Mesenchymal stem cell (in vitro differentiated cells and primary cell): Measurements from ENCODE around the gene MSL3.

ENCODE experiments used
- DNase-seq: peaks from one replicate; pipeline ENCODE4 v3.0.0-alpha.2; 2013
- H2AFZ ChIP-seq: one replicate; pipeline ENCODE4 v1.6.1; 2013; ENCODE audit warnings: low read depth, mild to moderate bottlenecking, control low read depth, inconsistent platforms, low read length, moderate library complexity
- H2AK5ac ChIP-seq: 2 replicates; pipeline ENCODE4 v1.6.1; 2013; ENCODE audit warnings: low read length, moderate library complexity, mild to moderate bottlenecking, inconsistent platforms; ENCODE audit not compliant: severe bottlenecking
- H2BK120ac ChIP-seq: one replicate; pipeline ENCODE4 v1.6.1; 2013; ENCODE audit warnings: low read depth, mild to moderate bottlenecking, inconsistent platforms, low read length, moderate library complexity
- H2BK12ac ChIP-seq, 2 experiments: one replicate each; pipeline ENCODE4 v1.6.1; 2013; ENCODE audit warnings: inconsistent platforms in 2 of 2, low read length in 2 of 2, mild to moderate bottlenecking in 2 of 2, moderate library complexity in 2 of 2, control low read depth in 1 of 2
- H2BK15ac ChIP-seq: one replicate; pipeline ENCODE4 v1.6.1; 2013; ENCODE audit warnings: mild to moderate bottlenecking, low read depth, inconsistent platforms; ENCODE audit not compliant: poor library complexity, severe bottlenecking
- H2BK5ac ChIP-seq: 2 replicates; pipeline ENCODE4 v1.6.1; 2013; ENCODE audit warnings: low read depth, mild to moderate bottlenecking, low read length, control low read depth, inconsistent platforms; ENCODE audit not compliant: poor library complexity, severe bottlenecking
- H3K14ac ChIP-seq, 2 experiments: one replicate each; pipeline ENCODE4 v1.6.1; 2013; ENCODE audit warnings: inconsistent platforms in 2 of 2, low read length in 2 of 2, control low read depth in 1 of 2, mild to moderate bottlenecking in 1 of 2, moderate library complexity in 1 of 2
- H3K18ac ChIP-seq, 2 experiments: one replicate each; pipeline ENCODE4 v1.6.1; 2013; ENCODE audit warnings: inconsistent platforms in 2 of 2, low read length in 2 of 2, control low read depth in 1 of 2, low read depth in 1 of 2, mild to moderate bottlenecking in 1 of 2
- H3K23ac ChIP-seq, 2 experiments: one replicate each; pipeline ENCODE4 v1.6.1; 2013; ENCODE audit warnings: inconsistent platforms in 2 of 2, low read length in 2 of 2, mild to moderate bottlenecking in 2 of 2, moderate library complexity in 2 of 2, control low read depth in 1 of 2
- H3K27ac ChIP-seq: 2 replicates; pipeline ENCODE4 v1.5.1; 2013; ENCODE audit warnings: mild to moderate bottlenecking, moderate library complexity, low read length, control low read depth, inconsistent platforms; ENCODE audit not compliant: poor library complexity, severe bottlenecking
- H3K27me3 ChIP-seq, 2 experiments: 2 replicates each; pipeline versions ENCODE4 v1.6.1 to v1.7.0; 2013; ENCODE audit warnings: low read length in 2 of 2, mild to moderate bottlenecking in 2 of 2, moderate library complexity in 2 of 2, control low read depth in 1 of 2, inconsistent platforms in 1 of 2; ENCODE audit not compliant: control insufficient read depth in 1 of 2, insufficient read depth in 1 of 2
- H3K36me3 ChIP-seq, 2 experiments: 2 replicates each; pipeline versions ENCODE4 v1.6.1 to v1.7.0; 2013; ENCODE audit warnings: low read length in 2 of 2, control low read depth in 1 of 2, inconsistent platforms in 1 of 2, low read depth in 1 of 2, mild to moderate bottlenecking in 1 of 2; ENCODE audit not compliant: insufficient read depth in 2 of 2, control insufficient read depth in 1 of 2
- H3K4ac ChIP-seq, 2 experiments: one replicate each; pipeline ENCODE4 v1.6.1; 2013; ENCODE audit warnings: inconsistent platforms in 2 of 2, low read length in 2 of 2, mild to moderate bottlenecking in 2 of 2, moderate library complexity in 2 of 2, control low read depth in 1 of 2, low read depth in 1 of 2
- H3K4me1 ChIP-seq: 2 replicates; pipeline ENCODE4 v1.6.1; 2013; ENCODE audit warnings: low read depth, low read length, control low read depth; ENCODE audit not compliant: control insufficient read depth, insufficient read depth
- H3K4me2 ChIP-seq: 2 replicates; pipeline ENCODE4 v1.6.1; 2013; ENCODE audit warnings: low read length, mild to moderate bottlenecking, inconsistent platforms; ENCODE audit not compliant: poor library complexity, severe bottlenecking
- H3K4me3 ChIP-seq, 2 experiments: 2 replicates each; pipeline versions ENCODE4 v1.5.1 to v1.7.0; 2013; ENCODE audit warnings: low read length in 2 of 2, mild to moderate bottlenecking in 2 of 2, control low read depth in 1 of 2, low read depth in 1 of 2; ENCODE audit not compliant: insufficient read depth in 1 of 2
- H3K79me1 ChIP-seq: replicated peaks from 2 replicates; pipeline ENCODE4 v1.6.1; 2013; ENCODE audit warnings: mild to moderate bottlenecking, control low read depth, low read length, inconsistent platforms; ENCODE audit not compliant: poor library complexity, severe bottlenecking
- H3K9ac ChIP-seq: 2 replicates; pipeline ENCODE4 v1.7.0; 2013; ENCODE audit warnings: mild to moderate bottlenecking, low read length, moderate library complexity
- H3K9me3 ChIP-seq: 2 replicates; pipeline ENCODE4 v1.7.0; 2013; ENCODE audit warnings: mild to moderate bottlenecking, low read length; ENCODE audit not compliant: control insufficient read depth
- H4K8ac ChIP-seq: one replicate; pipeline ENCODE4 v1.6.1; 2013; ENCODE audit warnings: inconsistent platforms, mild to moderate bottlenecking, low read length, moderate library complexity
- H4K91ac ChIP-seq: one replicate; pipeline ENCODE4 v1.6.1; 2013; ENCODE audit warnings: mild to moderate bottlenecking, low read length, inconsistent platforms
- WGBS: methylation state at CpG from one replicate; pipeline ENCODE4 v1.1.7; 2013; ENCODE audit warnings: mixed read lengths; 5-methylcytosine and 5-hydroxymethylcytosine counted together

MSL3 gene

GRCh38 chrX:11750694-11751093 is 7.3 kb upstream of the MSL3 start:
- no peak overlapping the region for H3K27ac ChIP-seq
- no peak overlapping the region for H2BK12ac ChIP-seq
- H3K27me3 ChIP-seq: peaks cover 0 to 5% of the 10 kb centered on the region in 2 experiments
- no peak overlapping the region for H4K8ac ChIP-seq
- H2BK120ac ChIP-seq: no peak overlapping the region
- no peak overlapping the region for H2AK5ac ChIP-seq
- H3K79me1 ChIP-seq: no peaks in the 10 kb centered on the region
- no peak overlapping the region for H3K9ac ChIP-seq
- H3K9me3 ChIP-seq: no peaks in the 10 kb centered on the region
- 80% methylated on average over 1 of the region's 4 CpGs for WGBS
- no peak overlapping the region for H3K4ac ChIP-seq
- no peak for DNase-seq
- H3K4me3 ChIP-seq: no peak overlapping the region
- H3K23ac ChIP-seq: no peak overlapping the region
- H3K4me2 ChIP-seq: no peak overlapping the region
- H3K4me1 ChIP-seq: no peaks in the 10 kb centered on the region
- H2BK15ac ChIP-seq: no peak overlapping the region
- H3K36me3 ChIP-seq: no peaks in the 10 kb centered on the region
- no peak overlapping the region for H3K14ac ChIP-seq
- no peak overlapping the region for H4K91ac ChIP-seq
- H3K18ac ChIP-seq: no peak overlapping the region
- H2BK5ac ChIP-seq: no peak overlapping the region
- no peak overlapping the region for H2AFZ ChIP-seq

GRCh38 chrX:11751261-11751660 is 6.8 kb upstream of the MSL3 start:
- H3K27ac ChIP-seq: no peak overlapping the region
- H3K4me3 ChIP-seq: no peak overlapping the region
- no peak overlapping the region for H3K23ac ChIP-seq
- H3K79me1 ChIP-seq: no peaks in the 10 kb centered on the region
- no peaks in the 10 kb centered on the region for H3K9me3 ChIP-seq
- no peak overlapping the region for H4K8ac ChIP-seq
- no peaks in the 10 kb centered on the region for H3K36me3 ChIP-seq
- no peak overlapping the region for H2AFZ ChIP-seq
- no peak overlapping the region for H3K14ac ChIP-seq
- H2BK5ac ChIP-seq: no peak overlapping the region
- H4K91ac ChIP-seq: no peak overlapping the region
- no peaks in the 10 kb centered on the region for H3K4me1 ChIP-seq
- no peak for DNase-seq
- H3K4ac ChIP-seq: no peak overlapping the region
- H2BK12ac ChIP-seq: no peak overlapping the region
- no peak overlapping the region for H3K4me2 ChIP-seq
- H2BK120ac ChIP-seq: no peak overlapping the region
- no peak overlapping the region for H3K9ac ChIP-seq
- H3K27me3 ChIP-seq: peaks cover 0 to 5% of the 10 kb centered on the region in 2 experiments
- no peak overlapping the region for H2AK5ac ChIP-seq
- no peak overlapping the region for H2BK15ac ChIP-seq
- H3K18ac ChIP-seq: no peak overlapping the region

DNA sequence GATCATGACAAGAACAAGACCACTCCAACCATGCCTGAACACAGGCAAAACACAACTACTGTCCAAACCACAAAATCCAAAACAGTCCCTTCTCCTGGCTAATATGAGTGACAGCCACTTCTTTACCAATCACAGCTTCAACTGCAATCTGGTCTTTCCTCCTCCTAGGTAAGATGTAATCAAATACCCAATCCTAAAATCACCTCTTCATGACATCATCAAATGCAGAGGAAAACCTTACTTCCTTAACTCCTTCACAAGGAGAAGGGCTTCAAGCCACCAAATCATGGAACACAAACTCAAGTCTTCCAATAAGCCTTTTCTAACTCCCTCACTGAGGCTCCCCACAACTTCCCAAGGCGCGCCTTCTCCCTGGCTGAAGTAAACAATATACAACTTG is 4.4 kb upstream of the MSL3 start:
- Histone ChIP-seq H4K91ac (no peak overlapping the region), H3K9ac (no peak overlapping the region), H2BK12ac (no peak overlapping the region), H3K4me1 (peaks cover 1% of the 10 kb centered on the region), H3K79me1 (no peaks in the 10 kb centered on the region), H2BK120ac (no peak overlapping the region), H3K27me3 (peaks cover 0 to 5% of the 10 kb centered on the region in 2 experiments), H3K27ac (no peak overlapping the region), H2AFZ (no peak overlapping the region), H3K9me3 (no peaks in the 10 kb centered on the region), H3K4ac (no peak overlapping the region), H2AK5ac (no peak overlapping the region), H4K8ac (no peak overlapping the region), H2BK15ac (no peak overlapping the region), H3K4me2 (no peak overlapping the region), H2BK5ac (no peak overlapping the region), H3K23ac (no peak overlapping the region), H3K36me3 (no peaks in the 10 kb centered on the region), H3K4me3 (no peak overlapping the region), H3K18ac (no peak overlapping the region), H3K14ac (no peak overlapping the region)
- WGBS: no CpG with 5 or more reads among the region's 2 CpGs
- DNase-seq: no peak

DNA sequence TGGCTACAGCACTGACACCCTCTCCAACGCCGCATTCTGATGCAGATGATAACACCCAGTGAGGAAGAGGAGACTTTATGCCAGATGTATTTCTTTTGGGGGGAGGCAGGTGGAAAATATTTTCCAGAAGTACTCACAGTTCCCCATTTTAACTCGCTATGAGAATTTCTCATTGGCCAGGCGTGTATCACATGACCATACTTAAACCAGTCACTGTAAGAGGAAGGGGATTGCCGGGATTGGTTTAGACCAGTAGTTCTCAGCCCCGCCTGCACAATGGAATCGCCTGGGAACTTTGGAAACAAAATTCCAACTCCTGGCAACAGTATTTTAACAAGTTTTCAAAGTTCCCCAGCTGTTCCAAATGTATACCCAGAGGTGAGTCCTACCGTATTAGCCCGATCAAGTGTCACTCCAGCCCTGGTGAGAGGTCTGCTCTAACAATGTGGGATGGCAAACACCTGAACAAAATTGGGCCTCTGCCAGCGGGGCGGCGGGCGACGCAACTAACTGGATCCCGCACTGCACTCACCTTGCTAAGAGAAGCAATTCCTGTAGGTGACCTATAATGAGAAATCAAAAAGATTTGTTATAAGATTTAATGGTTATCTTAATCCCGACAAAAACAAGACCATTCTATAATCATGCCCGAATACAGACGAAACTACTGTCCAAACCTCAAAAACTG is 2.9 kb upstream of the MSL3 start:
- no peak overlapping the region for H2AK5ac ChIP-seq
- 95% methylated on average over 10 of the region's 18 CpGs for WGBS
- no peak overlapping the region for H3K27ac ChIP-seq
- H3K4me3 ChIP-seq: no peak overlapping the region
- H4K91ac ChIP-seq: no peak overlapping the region
- H3K79me1 ChIP-seq: peaks cover 2% of the 10 kb centered on the region
- H2BK15ac ChIP-seq: no peak overlapping the region
- no peak overlapping the region for H4K8ac ChIP-seq
- no peak overlapping the region for H3K4me2 ChIP-seq
- peaks cover 1% of the 10 kb centered on the region for H3K4me1 ChIP-seq
- H3K9ac ChIP-seq: no peak overlapping the region
- H2BK5ac ChIP-seq: no peak overlapping the region
- H3K14ac ChIP-seq: no peak overlapping the region
- no peaks in the 10 kb centered on the region for H3K36me3 ChIP-seq
- no peak for DNase-seq
- no peak overlapping the region for H2BK120ac ChIP-seq
- H3K27me3 ChIP-seq: peaks cover 0 to 5% of the 10 kb centered on the region in 2 experiments
- H2BK12ac ChIP-seq: no peak overlapping the region
- no peak overlapping the region for H3K4ac ChIP-seq
- no peak overlapping the region for H3K23ac ChIP-seq
- no peak overlapping the region for H2AFZ ChIP-seq
- H3K9me3 ChIP-seq: no peaks in the 10 kb centered on the region
- no peak overlapping the region for H3K18ac ChIP-seq
